Measurements from ENCODE around the gene GPR157.

Gene GPR157

DNA sequence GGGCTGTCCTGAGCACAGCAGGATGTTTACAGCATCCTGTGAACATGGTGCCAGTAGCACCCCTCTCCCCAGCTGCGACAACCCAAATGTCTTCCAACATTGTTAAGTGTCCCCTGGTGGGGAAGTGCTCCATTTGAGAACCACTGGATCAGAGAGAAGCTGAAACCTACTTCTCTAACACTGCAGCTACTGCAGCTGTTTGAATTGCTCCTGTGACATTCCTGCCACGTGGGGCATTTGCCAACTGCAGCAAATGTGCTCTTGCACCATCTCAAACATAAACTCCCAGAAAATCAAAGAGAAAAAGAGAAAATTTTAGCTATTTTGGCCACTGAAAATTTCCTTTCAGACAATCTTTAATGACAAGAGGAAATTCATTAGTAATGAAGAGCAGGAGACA lies 70.4 kb downstream of the GPR157 start:
- DNase-seq (ENCODE audit: extremely low read depth, low read depth): no peak
- TF ChIP-seq, protein P1, sequence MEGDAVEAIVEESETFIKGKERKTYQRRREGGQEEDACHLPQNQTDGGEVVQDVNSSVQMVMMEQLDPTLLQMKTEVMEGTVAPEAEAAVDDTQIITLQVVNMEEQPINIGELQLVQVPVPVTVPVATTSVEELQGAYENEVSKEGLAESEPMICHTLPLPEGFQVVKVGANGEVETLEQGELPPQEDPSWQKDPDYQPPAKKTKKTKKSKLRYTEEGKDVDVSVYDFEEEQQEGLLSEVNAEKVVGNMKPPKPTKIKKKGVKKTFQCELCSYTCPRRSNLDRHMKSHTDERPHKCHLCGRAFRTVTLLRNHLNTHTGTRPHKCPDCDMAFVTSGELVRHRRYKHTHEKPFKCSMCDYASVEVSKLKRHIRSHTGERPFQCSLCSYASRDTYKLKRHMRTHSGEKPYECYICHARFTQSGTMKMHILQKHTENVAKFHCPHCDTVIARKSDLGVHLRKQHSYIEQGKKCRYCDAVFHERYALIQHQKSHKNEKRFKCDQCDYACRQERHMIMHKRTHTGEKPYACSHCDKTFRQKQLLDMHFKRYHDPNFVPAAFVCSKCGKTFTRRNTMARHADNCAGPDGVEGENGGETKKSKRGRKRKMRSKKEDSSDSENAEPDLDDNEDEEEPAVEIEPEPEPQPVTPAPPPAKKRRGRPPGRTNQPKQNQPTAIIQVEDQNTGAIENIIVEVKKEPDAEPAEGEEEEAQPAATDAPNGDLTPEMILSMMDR (IDR thresholded peaks at IDR 0.05; ENCODE audit: low read depth, low read length): peak; percentile 40

DNA sequence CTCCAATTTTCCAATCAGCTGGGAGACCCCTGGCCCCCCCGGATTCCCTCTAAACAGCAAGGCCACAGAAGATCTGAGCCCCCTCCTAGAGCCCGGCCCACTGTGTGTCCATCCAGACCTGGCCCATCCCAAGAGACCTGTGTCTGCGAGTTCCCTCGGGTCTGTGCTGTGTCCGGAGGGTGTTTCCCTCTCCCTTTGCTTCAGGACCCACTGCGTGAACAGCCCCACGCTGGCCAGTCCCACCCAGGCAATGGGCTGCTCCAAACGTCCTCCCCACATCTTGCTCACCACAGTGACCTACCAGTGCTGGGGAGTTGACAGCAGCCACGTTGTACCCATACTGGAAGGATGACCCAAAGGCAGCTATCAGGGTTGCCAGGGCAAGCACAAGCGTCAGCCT lies 71.1 kb downstream of the GPR157 start:
- DNase-seq (ENCODE audit: extremely low read depth, low read depth): no peak
- TF ChIP-seq, protein P1 (IDR thresholded peaks at IDR 0.05; ENCODE audit: low read depth, low read length): no peak

DNA sequence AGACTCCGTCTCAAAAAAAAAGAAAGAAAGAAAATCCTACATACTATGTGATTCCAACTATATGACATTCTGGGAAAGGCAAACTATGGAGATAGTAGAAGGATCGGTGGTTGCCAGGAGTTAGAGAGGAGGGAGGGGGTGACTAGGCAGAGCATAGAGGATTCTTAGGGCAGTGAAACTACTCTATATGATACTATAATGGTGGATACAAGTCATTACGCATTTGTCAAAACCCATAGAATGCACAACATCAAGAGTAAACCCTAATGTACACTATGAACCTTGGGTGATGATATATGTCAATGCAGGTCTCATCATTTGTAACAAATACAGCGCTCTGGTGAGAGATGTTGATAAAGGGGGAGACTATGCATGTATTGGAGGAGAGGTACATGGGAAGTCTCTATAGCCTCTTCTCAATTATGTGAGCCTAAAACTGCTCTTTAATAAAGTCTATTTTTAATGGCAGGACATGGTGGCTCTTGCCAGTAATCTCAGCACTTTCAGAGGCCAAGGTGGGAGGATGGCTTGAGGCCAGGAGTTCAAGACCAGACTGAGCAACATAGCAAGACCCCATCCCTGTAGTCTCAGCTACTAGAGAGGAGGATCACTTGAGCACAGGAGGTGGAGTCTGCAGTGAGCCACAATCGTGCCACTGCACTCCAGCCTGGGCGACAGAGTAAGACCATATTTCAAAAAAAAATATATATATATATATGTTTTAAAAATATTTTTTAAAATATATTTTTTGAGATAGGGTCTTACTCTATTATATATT lies 76.4 kb downstream of the GPR157 start:
- DNase-seq (ENCODE audit: extremely low read depth, low read depth): no peak
- TF ChIP-seq, protein P1 (IDR thresholded peaks at IDR 0.05; ENCODE audit: low read depth, low read length): no peak

DNA sequence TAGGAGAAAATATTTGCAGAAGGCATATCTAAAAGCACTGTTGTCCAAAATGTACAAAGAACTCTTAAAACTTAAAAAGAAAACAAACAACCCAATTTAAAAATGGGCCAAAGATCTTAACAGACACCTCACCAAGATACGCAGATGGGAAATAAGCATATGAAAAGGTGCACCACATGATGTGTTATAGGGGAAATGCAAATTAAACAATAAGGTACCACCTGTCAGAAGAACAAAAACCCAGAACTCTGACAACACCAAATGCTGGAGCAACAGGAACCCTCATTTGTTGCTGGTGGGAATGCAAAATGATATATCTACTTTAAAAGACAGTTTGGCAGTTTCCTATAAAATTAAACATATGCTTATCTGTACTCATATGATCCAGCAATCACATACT lies 77.5 kb downstream of the GPR157 start:
- TF ChIP-seq, protein P1 (IDR thresholded peaks at IDR 0.05; ENCODE audit: low read depth, low read length): no peak
- DNase-seq (ENCODE audit: extremely low read depth, low read depth): no peak

DNA sequence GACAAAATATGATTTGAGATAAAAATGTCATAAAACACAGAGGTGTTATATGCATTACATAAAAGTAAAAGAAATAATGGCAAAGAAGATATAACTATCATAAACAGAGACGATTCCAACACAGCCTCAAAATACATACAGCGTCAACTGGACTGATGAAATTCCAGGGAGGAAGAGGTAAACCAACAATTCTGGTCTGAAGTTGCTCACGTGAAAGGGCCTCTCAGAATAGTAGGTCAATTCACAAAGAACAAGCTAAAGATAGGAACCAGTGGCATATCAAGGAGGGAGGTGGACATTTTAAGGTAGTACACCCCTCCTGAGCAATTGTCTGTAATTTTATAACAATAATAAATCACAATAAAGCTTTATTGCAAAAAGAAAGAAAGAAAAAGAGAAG lies 78.1 kb downstream of the GPR157 start:
- TF ChIP-seq, protein P1 (IDR thresholded peaks at IDR 0.05; ENCODE audit: low read depth, low read length): no peak
- no peak for DNase-seq (ENCODE audit: extremely low read depth, low read depth)
